H1 (cell line): Measurements from ENCODE around the gene HLA-DPB1. TPM values are rescaled to one million over a fixed set of nuclear protein-coding genes. Genes with fewer than 3 reads are reported as not detected.

Source experiments
- CTCF ChIA-PET: fragments of 300-600 bp; sonication (Branson Sonifier 250); formaldehyde crosslinking; loops from one replicate; lab custom pipeline; 2021; ENCODE audit not compliant: partially characterized antibody; lab: Charles Lee
- POLR2A ChIA-PET: fragments of 300-600 bp; sonication (Branson Sonifier 250); formaldehyde crosslinking; loops from one replicate; lab custom pipeline; 2021; ENCODE audit warnings: inconsistent platforms; ENCODE audit not compliant: partially characterized antibody; lab: Charles Lee
- DNase-seq, 2 experiments: peaks; one replicate each; pipeline versions ENCODE4 v3.0.0 to v3.0.0-alpha.2; 2010 to 2022; ENCODE audit warnings: low spot score in 2 of 2, low read depth in 1 of 2, mixed read lengths in 1 of 2
- FAIRE-seq: peaks from 2 replicates; lab custom pipeline; 2011; peaks lifted over from hg19 to GRCh38; lab: Jason Lieb, UNC
- H2AFZ ChIP-seq: 2 replicates; pipeline ENCODE4 v1.8.1; 2012; ENCODE audit warnings: low read length, inconsistent platforms
- H2AK5ac ChIP-seq: 2 replicates; pipeline ENCODE4 v1.6.1; 2013; ENCODE audit warnings: low read depth, low read length
- H2BK120ac ChIP-seq: replicated peaks from 2 replicates; pipeline ENCODE3; 2013; ENCODE audit warnings: low read depth, low read length, inconsistent platforms
- H2BK12ac ChIP-seq: 2 replicates; pipeline ENCODE4 v1.6.1; 2013; ENCODE audit warnings: low read depth, low read length
- H2BK15ac ChIP-seq: 2 replicates; pipeline ENCODE4 v1.6.1; 2013; ENCODE audit warnings: low read length
- H2BK20ac ChIP-seq: 2 replicates; pipeline ENCODE4 v1.6.1; 2013; ENCODE audit warnings: low read length
- H2BK5ac ChIP-seq: 2 replicates; pipeline ENCODE4 v1.6.1; 2013; ENCODE audit warnings: low read depth, low read length
- H3K14ac ChIP-seq: 2 replicates; pipeline ENCODE4 v1.6.1; 2013; ENCODE audit warnings: inconsistent platforms; ENCODE audit not compliant: insufficient read length
- H3K18ac ChIP-seq: 2 replicates; pipeline ENCODE4 v1.6.1; 2013; ENCODE audit warnings: low read length; ENCODE audit errors: extremely low read depth
- H3K23ac ChIP-seq: 2 replicates; pipeline ENCODE4 v1.6.1; 2013; ENCODE audit warnings: inconsistent platforms; ENCODE audit not compliant: insufficient read length
- H3K23me2 ChIP-seq: 2 replicates; pipeline ENCODE4 v1.6.1; 2013; ENCODE audit warnings: low read depth, low read length
- H3K27ac ChIP-seq: 2 replicates; pipeline ENCODE4 v1.6.1; 2011; ENCODE audit warnings: low read depth, low read length, inconsistent platforms
- H3K27me3 ChIP-seq, 4 experiments: replicated peaks in 1 of 4; 1 replicate in 1 of 4; 2 replicates in 3 of 4; pipeline versions ENCODE4 v1.6.1 to v1.8.1; 2011 to 2013; ENCODE audit warnings: low read length in 3 of 4, mild to moderate bottlenecking in 3 of 4, inconsistent platforms in 2 of 4, mixed read lengths in 2 of 4, moderate library complexity in 1 of 4; ENCODE audit not compliant: control insufficient read depth in 3 of 4, insufficient read depth in 3 of 4; ENCODE audit errors: extremely low read depth in 1 of 4
- H3K36me3 ChIP-seq, 4 experiments: 2 replicates each; pipeline versions ENCODE4 v1.6.1 to v1.8.1; 2011 to 2013; ENCODE audit warnings: mild to moderate bottlenecking in 4 of 4, low read length in 3 of 4, moderate library complexity in 2 of 4, control low read depth in 1 of 4, inconsistent platforms in 1 of 4; ENCODE audit not compliant: insufficient read depth in 4 of 4, control insufficient read depth in 2 of 4
- H3K4ac ChIP-seq: replicated peaks from 2 replicates; pipeline ENCODE3; 2013; ENCODE audit warnings: low read length, low read depth, mixed read lengths, inconsistent platforms; ENCODE audit not compliant: insufficient read length
- H3K4me1 ChIP-seq, 4 experiments: replicated peaks in 1 of 4; 1 replicate in 1 of 4; 2 replicates in 3 of 4; pipeline versions ENCODE4 v1.6.1 to v1.8.1; 2011 to 2013; ENCODE audit warnings: low read length in 3 of 4, inconsistent platforms in 2 of 4, mixed read lengths in 1 of 4; ENCODE audit not compliant: insufficient read depth in 4 of 4, control insufficient read depth in 3 of 4
- H3K4me2 ChIP-seq, 2 experiments: 2 replicates each; pipeline versions ENCODE4 v1.6.1 to v1.8.1; 2011 to 2013; ENCODE audit warnings: low read depth in 2 of 2, low read length in 2 of 2, control low read depth in 1 of 2, inconsistent platforms in 1 of 2, mild to moderate bottlenecking in 1 of 2; ENCODE audit not compliant: insufficient read depth in 1 of 2
- H3K4me3 ChIP-seq, 4 experiments: fragments of 200-600, 300-600 bp in 1 of 4; sonication (generic), shearing (Covaris generic), sonication (Bioruptor Twin) in 1 of 4; 2 replicates each; pipeline versions ENCODE4 v1.5.1 to v1.8.1; 2011 to 2016; ENCODE audit warnings: low read length in 4 of 4, low read depth in 3 of 4, control low read depth in 2 of 4, inconsistent platforms in 2 of 4, mild to moderate bottlenecking in 2 of 4, mixed read lengths in 1 of 4, moderate library complexity in 1 of 4; ENCODE audit not compliant: insufficient read depth in 2 of 4; ENCODE audit errors: extremely low read depth in 1 of 4
- H3K56ac ChIP-seq: replicated peaks from 2 replicates; pipeline ENCODE3; 2013; ENCODE audit warnings: low read depth, mild to moderate bottlenecking, mixed read lengths, low read length, inconsistent platforms; ENCODE audit not compliant: insufficient read length
- H3K79me1 ChIP-seq: 2 replicates; pipeline ENCODE4 v1.6.1; 2013; ENCODE audit warnings: low read depth, low read length, control low read depth
- H3K79me2 ChIP-seq, 2 experiments: 2 replicates each; pipeline versions ENCODE4 v1.6.1 to v1.8.1; 2012 to 2013; ENCODE audit warnings: low read length in 2 of 2, mild to moderate bottlenecking in 2 of 2, inconsistent platforms in 1 of 2; ENCODE audit not compliant: insufficient read depth in 2 of 2, control insufficient read depth in 1 of 2
- H3K9ac ChIP-seq, 4 experiments: replicated peaks in 1 of 4; 1 replicate in 1 of 4; 2 replicates in 3 of 4; pipeline versions ENCODE4 v1.6.1 to v1.8.1; 2011 to 2013; ENCODE audit warnings: low read depth in 3 of 4, low read length in 3 of 4, control low read depth in 2 of 4, mild to moderate bottlenecking in 2 of 4, moderate library complexity in 2 of 4, inconsistent platforms in 1 of 4; ENCODE audit errors: extremely low read depth in 1 of 4
- H3K9me3 ChIP-seq, 2 experiments: 2 replicates each; pipeline versions ENCODE4 v1.6.1 to v1.8.1; 2012 to 2013; ENCODE audit warnings: mild to moderate bottlenecking in 2 of 2, moderate library complexity in 2 of 2, control low read depth in 1 of 2, inconsistent platforms in 1 of 2, low read depth in 1 of 2, low read length in 1 of 2, mixed read lengths in 1 of 2; ENCODE audit not compliant: insufficient read depth in 2 of 2
- H4K20me1 ChIP-seq, 2 experiments: replicated peaks in 1 of 2; 2 replicates each; pipeline versions ENCODE3 to v1.8.1; 2011 to 2013; ENCODE audit warnings: inconsistent platforms in 2 of 2, low read length in 2 of 2, mild to moderate bottlenecking in 1 of 2; ENCODE audit not compliant: insufficient read depth in 2 of 2, control insufficient read depth in 1 of 2
- H4K5ac ChIP-seq: 2 replicates; pipeline ENCODE4 v1.6.1; 2013; ENCODE audit warnings: low read length, low read depth, mixed read lengths, inconsistent platforms; ENCODE audit not compliant: insufficient read length
- H4K8ac ChIP-seq: 2 replicates; pipeline ENCODE4 v1.8.0; 2013; ENCODE audit warnings: mild to moderate bottlenecking, moderate library complexity, low read length, inconsistent platforms; ENCODE audit not compliant: insufficient read depth; ENCODE audit errors: extremely low read depth
- H4K91ac ChIP-seq: replicated peaks from 2 replicates; pipeline ENCODE3; 2013; ENCODE audit warnings: low read length, mixed read lengths, inconsistent platforms; ENCODE audit not compliant: insufficient read length
- FOSL1 ChIP-seq: IDR thresholded peaks from 2 replicates; pipeline ENCODE4 v1.6.1; 2011; ENCODE audit warnings: mild to moderate bottlenecking, low read depth, low read length, moderate library complexity; ENCODE audit not compliant: insufficient read depth
- SUZ12 ChIP-seq: fragments of 200-600 bp; sonication (generic); IDR thresholded peaks from 2 replicates; pipeline ENCODE4 v1.6.1; 2012; ENCODE audit warnings: mild to moderate bottlenecking, inconsistent platforms, low read length, moderate library complexity, mixed read lengths
- WGBS, 2 experiments: shearing (Covaris generic) in 1 of 2; methylation state at CpG; one replicate each; pipeline versions ENCODE4 v1.1.6 to v1.1.7; 2013 to 2015; ENCODE audit warnings: low lambda C conversion rate in 2 of 2, mixed read lengths in 2 of 2, inconsistent platforms in 1 of 2, low coverage in 1 of 2, missing lambda C conversion rate in 1 of 2; ENCODE audit not compliant: insufficient replicate concordance in 2 of 2, insufficient coverage in 1 of 2, insufficient read length in 1 of 2; ENCODE audit errors: extremely low coverage in 1 of 2, missing lambda C conversion rate in 1 of 2; 5-methylcytosine and 5-hydroxymethylcytosine counted together
- polyA plus RNA-seq, 7 experiments: library from polyadenylated mRNA; depleted of rRNA in 3 of 7; stranded (reverse) in 5 of 7; unstranded in 2 of 7; fragments of >200 nt in 5 of 7; fragments of 200-250 nt in 2 of 7; gene quantifications; 1 replicate in 5 of 7; 2 replicates in 1 of 7; 4 replicates in 1 of 7; pipeline versions ENCODE4 v1.2.1 to v1.2.3, GENCODE V29; 2011 to 2013; ENCODE audit warnings: missing spikeins in 2 of 7, mixed read lengths in 2 of 7
- total RNA-seq: library from RNA; stranded (reverse); fragmentation: NEBNext Ultra II Directional; extraction: Animal tissue kit (Norgen Biotek cat#: 25700); gene quantifications from 2 replicates; pipeline ENCODE4 v1.2.1, GENCODE V29; 2021

HLA-DPB1 gene
- total and polyA plus RNA-seq, 2 of the 8 experiments (the other 6 are each of a cell fraction or from before 2014, with no cell fraction given), result 32.3 to 58.8 TPM

DNA sequence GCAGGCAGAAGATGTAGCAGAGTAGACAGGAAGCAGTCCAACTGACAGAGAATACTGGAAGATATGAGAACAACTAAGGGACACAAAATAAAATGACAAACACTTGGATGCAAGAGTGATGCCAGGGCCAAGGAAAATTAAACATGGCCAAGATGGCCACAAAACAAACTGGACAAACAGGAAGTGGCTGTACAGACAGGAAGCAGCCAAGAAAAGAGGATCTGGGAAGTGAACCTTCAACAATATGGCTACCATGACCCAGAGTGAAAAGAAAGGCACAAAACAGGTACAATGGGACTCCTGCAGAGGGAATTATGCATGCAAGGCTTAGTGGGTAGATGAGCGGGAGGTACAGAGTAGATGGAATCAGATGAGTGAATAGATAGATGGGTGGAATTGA lies 29.1 kb downstream of the HLA-DPB1 start:
- no peak overlapping the region for H3K14ac ChIP-seq
- H2BK120ac ChIP-seq, result no peak overlapping the region
- no peak overlapping the region for H3K23ac ChIP-seq
- H3K56ac ChIP-seq, result no peak overlapping the region
- H2AK5ac ChIP-seq, result no peak overlapping the region
- no peak overlapping the region for H3K18ac ChIP-seq
- H2AFZ ChIP-seq, result 0 out of 2 replicates have a peak overlapping the region, but pooled peaks have one; percentile 16
- H2BK20ac ChIP-seq, result no peak overlapping the region
- no peak overlapping the region for H4K91ac ChIP-seq
- no peaks in the 10 kb centered on the region for H3K4me1 ChIP-seq
- H3K27me3 ChIP-seq, result no peaks in the 10 kb centered on the region; a peak in 1 of 7 replicates
- H4K5ac ChIP-seq, result no peak overlapping the region
- no peaks in the 10 kb centered on the region; a peak in 1 of 8 replicates for H3K36me3 ChIP-seq
- DNase-seq (no peak), FAIRE-seq (no peak)
- 75% methylated on average over 1 of the region's 1 CpG; no CpG with 5 or more reads in 1 of the 2 experiments for WGBS, 2 experiments
- no peaks in the 10 kb centered on the region for H3K79me2 ChIP-seq
- H4K8ac ChIP-seq, result no peak overlapping the region
- no peaks in the 10 kb centered on the region for H3K79me1 ChIP-seq
- H2BK12ac ChIP-seq, result 0 out of 2 replicates have a peak overlapping the region, but pooled peaks have one; percentile 27
- no peak overlapping the region for H2BK15ac ChIP-seq
- no peak overlapping the region for H3K4me3 ChIP-seq
- peaks cover 6 to 7% of the 10 kb centered on the region in 2 experiments for H3K9me3 ChIP-seq
- H2BK5ac ChIP-seq, result no peak overlapping the region
- H3K4ac ChIP-seq, result peak overlapping the region; percentile 71
- no peak overlapping the region for H3K27ac ChIP-seq
- no peaks in the 10 kb centered on the region for H4K20me1 ChIP-seq
- no peak overlapping the region for H3K4me2 ChIP-seq
- ChIA-PET CTCF (no interaction called here), POLR2A (no interaction called here)
- H3K9ac ChIP-seq, result no peak overlapping the region
- H3K23me2 ChIP-seq, result peaks cover 6% of the 10 kb centered on the region; the same call in 1 of the 2 replicates
- TF ChIP-seq FOSL1 (no peak), SUZ12 (no peak)
